Nucleus accumbens (tissue), 56 donors: ENCODE data around the gene TIMM23.
A peak's percentile ranks its signal among the peaks of the same experiment; 100 is the strongest.
"Not testable (repeated sequence)": the region's sequence is repeated elsewhere in the genome, so short reads cannot be mapped to it uniquely, and the experiment has no call there.

Experiments used
- DNase-seq, 56 donors: peaks; one replicate each; lab custom pipeline; 2025; lab: John Stamatoyannopoulos, UW

The TIMM23 gene

DNA sequence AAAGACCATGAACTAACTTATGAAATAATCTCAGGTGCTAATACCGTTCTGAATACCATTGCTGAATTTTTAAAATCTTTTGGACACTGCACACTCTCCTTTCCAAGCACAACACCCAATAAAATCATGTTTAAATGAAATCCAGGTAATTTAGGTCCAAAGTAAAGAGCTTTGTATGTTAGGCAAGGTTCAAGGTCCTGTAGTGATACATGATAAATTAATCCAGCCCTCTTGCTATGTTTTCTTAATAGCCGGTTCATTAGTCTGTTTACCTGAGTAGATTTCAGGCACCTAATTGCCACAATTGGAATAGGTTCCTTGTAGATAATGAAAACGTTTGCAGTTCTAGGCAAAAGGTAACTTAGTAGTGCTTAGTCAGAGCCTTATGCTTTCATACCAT lies 13.3 kb downstream of the TIMM23 start:
- not testable (repeated sequence) for DNase-seq

DNA sequence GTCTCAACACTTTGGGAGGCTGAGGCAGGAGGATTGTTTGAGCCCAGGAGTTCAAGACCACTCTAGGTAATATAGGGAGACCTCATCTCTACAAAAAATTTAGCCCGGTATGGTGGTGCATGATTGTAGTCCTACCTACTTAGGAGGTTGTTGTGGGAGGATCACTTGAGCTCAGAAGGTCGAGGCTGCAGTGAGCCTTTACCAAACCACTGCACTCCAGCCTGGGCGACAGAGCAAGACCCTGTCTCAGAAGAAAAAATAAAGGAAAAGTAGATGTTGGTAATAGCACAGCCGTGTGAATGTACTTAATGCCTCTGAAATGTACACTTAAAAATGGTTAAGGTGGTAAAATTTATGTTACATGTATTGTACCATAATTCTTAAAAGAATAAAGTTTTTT lies 25.3 kb downstream of the TIMM23 start:
- DNase-seq: no peak

DNA sequence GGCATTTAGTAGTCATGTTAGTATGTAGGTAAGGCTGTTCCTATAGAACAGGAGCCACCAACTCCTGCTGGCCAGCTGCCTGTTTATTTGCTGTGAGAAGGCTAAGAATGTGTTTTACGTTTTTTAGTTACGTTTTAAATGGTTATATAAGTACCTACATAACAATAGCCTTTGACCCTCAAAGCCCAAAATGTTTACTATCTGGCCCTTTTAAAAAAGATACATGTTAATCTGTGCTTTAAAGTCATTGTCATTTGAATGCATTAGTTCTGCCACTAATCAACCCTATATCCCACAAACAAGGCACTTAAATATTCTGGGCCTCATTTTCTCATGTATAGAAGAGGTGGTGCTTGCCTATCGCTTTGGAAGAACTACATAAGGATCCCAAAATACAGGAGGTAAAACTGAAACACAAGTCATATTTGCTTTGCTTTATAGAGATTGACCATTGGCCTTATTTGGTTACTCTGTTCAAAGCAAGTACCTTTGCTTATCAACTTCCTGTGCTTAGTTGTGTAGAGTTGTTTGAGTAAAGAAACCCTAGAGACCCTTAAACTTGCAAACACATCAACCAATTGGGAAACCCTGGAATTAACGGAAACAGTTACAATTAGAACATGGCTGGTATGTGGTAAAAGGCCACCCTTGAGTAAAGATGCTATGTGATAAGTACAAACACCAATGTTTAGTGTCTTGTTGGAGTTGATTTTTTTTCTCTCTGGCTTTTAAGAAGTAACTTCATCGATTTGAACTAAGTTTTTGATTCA lies 25.9 kb downstream of the TIMM23 start:
- DNase-seq: no peak

- not testable (repeated sequence) for DNase-seq
Measured at GRCh38 chr10:45999955-46000354, 27.7 kb downstream of the TIMM23 start.

DNA sequence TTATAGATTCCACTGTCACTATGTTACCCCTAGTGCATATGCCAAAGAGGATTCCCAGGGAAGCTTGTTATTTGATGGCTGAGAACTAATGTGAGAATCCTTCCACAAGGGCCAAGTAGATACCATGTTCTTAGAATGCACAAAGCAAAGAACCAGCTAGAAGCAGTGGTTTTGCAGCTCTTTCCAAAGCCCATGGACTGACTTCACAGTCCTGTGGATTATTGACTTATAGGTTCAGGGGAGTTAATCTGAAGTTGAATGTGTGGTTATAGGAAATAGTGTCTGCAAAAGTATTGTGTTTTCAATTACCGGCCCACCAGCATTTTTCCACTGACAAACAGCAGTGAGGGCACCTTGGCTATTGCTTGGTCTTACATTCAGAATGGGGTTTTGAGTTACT lies 28.2 kb downstream of the TIMM23 start:
- DNase-seq: no peak

- peak in 1 of 56 donors; percentile 13 for DNase-seq
Measured at GRCh38 chr10:46001187-46001756, 29.0 kb downstream of the TIMM23 start.

DNA sequence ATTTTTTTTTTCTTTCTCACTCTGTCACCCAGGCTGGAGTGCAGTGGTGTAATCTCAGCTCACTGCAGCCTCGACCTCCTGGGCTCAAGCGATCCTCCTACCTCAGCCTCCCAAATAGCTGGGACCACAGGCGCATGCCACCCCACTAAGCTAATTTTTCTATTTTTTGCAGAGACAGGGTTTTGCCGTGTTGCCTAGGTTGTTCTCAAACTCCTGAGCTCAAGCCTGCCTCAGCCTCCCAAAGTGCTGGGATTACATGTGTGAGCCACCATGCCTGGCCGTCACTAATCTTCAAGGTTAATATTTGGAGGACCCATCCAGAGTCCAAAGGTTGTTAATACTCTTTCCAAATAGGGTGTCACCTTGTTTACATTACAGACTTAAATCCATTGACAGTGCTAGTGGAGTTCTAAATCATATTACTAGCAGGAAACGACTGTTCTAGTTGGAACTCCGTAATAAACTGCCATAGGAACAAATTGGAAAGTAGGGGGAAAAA lies 29.9 kb downstream of the TIMM23 start:
- DNase-seq: not testable (repeated sequence)

- no peak for DNase-seq
Measured at GRCh38 chr10:46002916-46003693, 30.8 kb downstream of the TIMM23 start.

DNA sequence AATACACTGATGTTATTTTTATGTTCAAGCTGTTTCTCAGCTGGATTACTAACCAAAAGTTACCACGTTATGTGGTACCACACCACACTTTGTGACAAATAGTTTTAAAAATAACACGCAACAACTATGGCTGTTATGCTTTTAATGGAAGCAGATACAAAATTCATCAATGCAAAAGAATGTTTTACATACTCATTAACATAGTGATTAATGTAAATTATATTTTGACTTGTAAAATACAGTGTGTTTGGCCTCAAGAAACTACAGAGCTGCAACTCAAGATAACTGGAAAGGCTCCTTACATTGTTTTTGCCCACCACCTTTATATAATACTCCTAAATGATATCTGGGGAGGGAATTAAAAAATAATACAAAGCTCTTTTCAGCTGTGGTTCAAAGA lies 32.7 kb downstream of the TIMM23 start:
- no peak for DNase-seq

DNA sequence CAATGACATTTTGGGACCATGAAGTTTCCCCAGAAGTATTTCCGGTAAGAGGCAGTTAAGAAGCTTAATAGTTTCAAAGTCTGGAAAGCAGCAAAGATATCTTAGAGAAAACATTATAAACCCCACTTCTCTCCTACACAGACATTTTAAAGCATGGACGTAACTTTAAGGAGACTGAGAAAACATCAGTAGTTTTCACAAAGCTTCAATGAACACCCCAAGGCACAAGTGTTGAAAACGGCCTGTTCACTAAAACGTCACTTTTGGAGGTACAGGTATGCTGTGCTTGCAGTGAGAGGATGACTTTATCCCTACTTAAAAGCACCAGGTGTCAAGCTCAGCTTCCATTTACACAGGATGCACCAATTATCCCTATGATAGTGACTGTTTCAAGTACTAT lies 33.1 kb downstream of the TIMM23 start:
- no peak for DNase-seq

GRCh38 chr10:46006219-46006618 lies 33.9 kb downstream of the TIMM23 start:
- DNase-seq: no peak

- DNase-seq: no peak
Measured at GRCh38 chr10:46012746-46013145, 40.5 kb downstream of the TIMM23 start.

DNA sequence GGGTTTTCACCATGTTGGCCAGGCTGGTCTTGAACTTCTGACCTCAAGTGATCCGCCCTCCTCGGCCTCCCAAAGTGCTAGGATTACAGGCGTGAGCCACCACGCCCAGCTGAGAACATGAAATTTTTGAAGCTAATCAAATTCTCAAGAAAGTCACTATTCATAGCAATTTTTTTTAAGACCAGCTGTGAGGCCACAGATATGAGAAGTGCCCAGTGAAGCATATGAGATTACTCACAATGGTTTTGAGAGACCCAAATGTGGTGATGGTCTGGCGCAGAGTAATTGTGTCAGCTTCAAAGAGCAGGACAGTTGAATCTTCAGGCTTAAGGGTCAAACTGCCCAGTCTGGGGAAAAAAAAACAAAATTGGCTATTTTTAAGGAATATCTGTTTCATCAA lies 41.9 kb downstream of the TIMM23 start:
- no peak for DNase-seq

- DNase-seq: no peak
Measured at GRCh38 chr10:46014683-46015405, 42.6 kb downstream of the TIMM23 start.

- DNase-seq: no peak
Measured at GRCh38 chr10:46016190-46016589, 43.9 kb downstream of the TIMM23 start.

GRCh38 chr10:46016811-46017210 lies 44.5 kb downstream of the TIMM23 start:
- no peak for DNase-seq

- DNase-seq: no peak
Measured at GRCh38 chr10:46017733-46018132, 45.4 kb downstream of the TIMM23 start.

- no peak for DNase-seq
Measured at GRCh38 chr10:46018453-46019176, 46.3 kb downstream of the TIMM23 start.

- DNase-seq: no peak
Measured at GRCh38 chr10:46019177-46019528, 46.9 kb downstream of the TIMM23 start.
